ENCODE measurements around the gene CASS4. TPM values are rescaled to one million over a fixed set of nuclear protein-coding genes. Genes with fewer than 3 reads are reported as not detected.
"Not testable (repeated sequence)": the region's sequence is repeated elsewhere in the genome, so short reads cannot be mapped to it uniquely, and the experiment has no call there.

CASS4 gene
- total RNA-seq, 1 donor: under 0.01 TPM

DNA sequence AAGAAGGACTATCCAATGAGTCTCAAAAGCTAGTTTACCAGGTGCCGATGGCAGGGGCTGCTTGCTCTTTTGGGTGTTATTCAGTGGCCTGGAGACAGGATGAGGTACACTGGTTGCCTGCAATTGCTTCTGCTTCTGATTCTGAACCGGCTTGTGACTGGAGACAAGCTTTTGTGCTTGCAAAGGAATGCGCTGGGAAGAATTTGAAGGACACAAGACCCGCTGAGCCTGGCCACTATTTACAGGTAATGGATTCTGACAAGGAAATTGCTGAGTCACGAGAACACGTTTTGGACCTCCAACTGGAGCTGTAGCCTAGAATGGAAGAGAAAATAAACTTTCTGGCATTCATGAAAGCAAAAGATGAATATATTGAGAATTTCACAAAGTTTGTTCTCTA, 25.8 kb upstream of the CASS4 start:
- H4K20me1 ChIP-seq (ENCODE audit: insufficient read depth, low read length): no peaks in the 10 kb centered on the region

DNA sequence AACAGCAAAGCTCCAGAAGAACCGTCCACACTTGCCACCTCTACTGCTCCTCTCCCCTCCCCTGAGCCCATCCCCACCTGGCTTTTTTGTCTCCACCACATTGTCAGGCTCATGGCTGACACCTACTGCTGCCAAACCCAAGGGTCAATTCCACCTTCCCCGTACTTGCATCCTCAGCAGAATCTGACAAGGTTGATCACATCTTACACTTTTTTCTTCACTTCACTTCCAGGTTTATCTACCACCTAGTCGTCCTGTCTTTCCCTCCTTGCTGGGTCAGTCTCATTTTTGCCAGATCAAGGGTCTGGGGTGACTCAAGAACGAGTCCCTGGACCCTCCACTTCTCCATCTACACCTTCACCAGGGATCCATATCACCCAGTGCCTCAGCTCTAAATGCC, 23.2 kb upstream of the CASS4 start:
- no peaks in the 10 kb centered on the region for H3K27me3 ChIP-seq (ENCODE audit: insufficient read depth, low read length)
- H3K4me1 ChIP-seq (ENCODE audit: insufficient read depth, low read length): peaks cover 27% of the 10 kb centered on the region
- no peak overlapping the region for H3K4me2 ChIP-seq (ENCODE audit: insufficient read depth, low read length)
- no peaks in the 10 kb centered on the region for H3K9me3 ChIP-seq (ENCODE audit: low read depth, low read length)
- H3K79me2 ChIP-seq (ENCODE audit: insufficient read depth, low read length): peaks cover 84% of the 10 kb centered on the region
- no peaks in the 10 kb centered on the region for H4K20me1 ChIP-seq (ENCODE audit: insufficient read depth, low read length)
- DNase-seq (ENCODE audit: insufficient read length, low spot score, missing footprints): no peak
- no peak overlapping the region for H3K4me3 ChIP-seq (ENCODE audit: insufficient read depth, low read length)
- H2AFZ ChIP-seq (ENCODE audit: low read length): no peak overlapping the region
- TF ChIP-seq, protein P1, sequence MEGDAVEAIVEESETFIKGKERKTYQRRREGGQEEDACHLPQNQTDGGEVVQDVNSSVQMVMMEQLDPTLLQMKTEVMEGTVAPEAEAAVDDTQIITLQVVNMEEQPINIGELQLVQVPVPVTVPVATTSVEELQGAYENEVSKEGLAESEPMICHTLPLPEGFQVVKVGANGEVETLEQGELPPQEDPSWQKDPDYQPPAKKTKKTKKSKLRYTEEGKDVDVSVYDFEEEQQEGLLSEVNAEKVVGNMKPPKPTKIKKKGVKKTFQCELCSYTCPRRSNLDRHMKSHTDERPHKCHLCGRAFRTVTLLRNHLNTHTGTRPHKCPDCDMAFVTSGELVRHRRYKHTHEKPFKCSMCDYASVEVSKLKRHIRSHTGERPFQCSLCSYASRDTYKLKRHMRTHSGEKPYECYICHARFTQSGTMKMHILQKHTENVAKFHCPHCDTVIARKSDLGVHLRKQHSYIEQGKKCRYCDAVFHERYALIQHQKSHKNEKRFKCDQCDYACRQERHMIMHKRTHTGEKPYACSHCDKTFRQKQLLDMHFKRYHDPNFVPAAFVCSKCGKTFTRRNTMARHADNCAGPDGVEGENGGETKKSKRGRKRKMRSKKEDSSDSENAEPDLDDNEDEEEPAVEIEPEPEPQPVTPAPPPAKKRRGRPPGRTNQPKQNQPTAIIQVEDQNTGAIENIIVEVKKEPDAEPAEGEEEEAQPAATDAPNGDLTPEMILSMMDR (IDR thresholded peaks at IDR 0.05; ENCODE audit: extremely low read depth, low read depth, low read length): no peak
- H3K36me3 ChIP-seq (ENCODE audit: insufficient read depth, low read length): peaks cover 40% of the 10 kb centered on the region
- H3K27ac ChIP-seq (ENCODE audit: low read depth, low read length): no peak overlapping the region

More for the DNA sequence above, 25.8 kb upstream of the CASS4 start:
- peaks cover 40% of the 10 kb centered on the region for H3K36me3 ChIP-seq (ENCODE audit: insufficient read depth, low read length)
- DNase-seq (ENCODE audit: insufficient read length, low spot score, missing footprints): no peak
- no peaks in the 10 kb centered on the region for H3K27me3 ChIP-seq (ENCODE audit: insufficient read depth, low read length)
- TF ChIP-seq, protein P1 (IDR thresholded peaks at IDR 0.05; ENCODE audit: extremely low read depth, low read depth, low read length): no peak
- H3K9me3 ChIP-seq (ENCODE audit: low read depth, low read length): no peaks in the 10 kb centered on the region
- peaks cover 84% of the 10 kb centered on the region for H3K79me2 ChIP-seq (ENCODE audit: insufficient read depth, low read length)
- H3K4me3 ChIP-seq (ENCODE audit: insufficient read depth, low read length): no peak overlapping the region
- no peak overlapping the region for H3K27ac ChIP-seq (ENCODE audit: low read depth, low read length)
- H3K4me2 ChIP-seq (ENCODE audit: insufficient read depth, low read length): no peak overlapping the region
- no peak overlapping the region for H2AFZ ChIP-seq (ENCODE audit: low read length)
- H3K4me1 ChIP-seq (ENCODE audit: insufficient read depth, low read length): peaks cover 30% of the 10 kb centered on the region

DNA sequence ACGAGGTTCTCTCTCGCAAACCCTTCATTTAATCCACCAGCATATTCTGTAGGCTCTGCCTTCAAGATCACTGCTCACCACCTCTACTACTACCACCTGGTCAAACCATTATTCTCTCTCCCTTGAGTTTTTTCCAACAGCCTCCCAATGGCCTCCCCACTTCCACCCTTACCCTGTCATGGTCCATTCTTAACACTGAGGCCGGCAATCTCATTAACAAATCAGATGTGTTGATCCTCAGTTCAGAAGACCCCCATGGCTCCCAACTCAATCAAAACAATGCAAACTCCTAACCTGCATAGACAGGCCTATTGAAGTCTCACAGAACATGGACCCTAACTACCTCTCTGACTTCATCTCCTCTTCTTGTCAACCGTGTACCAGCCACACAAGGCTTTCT, 22.3 kb upstream of the CASS4 start:
- H3K9me3 ChIP-seq (ENCODE audit: low read depth, low read length): no peaks in the 10 kb centered on the region
- no peak for DNase-seq (ENCODE audit: insufficient read length, low spot score, missing footprints)
- H3K36me3 ChIP-seq (ENCODE audit: insufficient read depth, low read length): peaks cover 33% of the 10 kb centered on the region
- peaks cover 22% of the 10 kb centered on the region for H3K4me1 ChIP-seq (ENCODE audit: insufficient read depth, low read length)
- no peaks in the 10 kb centered on the region for H3K27me3 ChIP-seq (ENCODE audit: insufficient read depth, low read length)
- H3K79me2 ChIP-seq (ENCODE audit: insufficient read depth, low read length): peaks cover 83% of the 10 kb centered on the region
- no peaks in the 10 kb centered on the region for H4K20me1 ChIP-seq (ENCODE audit: insufficient read depth, low read length)
- no peak overlapping the region for H3K4me3 ChIP-seq (ENCODE audit: insufficient read depth, low read length)
- H3K4me2 ChIP-seq (ENCODE audit: insufficient read depth, low read length): no peak overlapping the region
- H2AFZ ChIP-seq (ENCODE audit: low read length): no peak overlapping the region
- H3K27ac ChIP-seq (ENCODE audit: low read depth, low read length): no peak overlapping the region
- TF ChIP-seq, protein P1 (IDR thresholded peaks at IDR 0.05; ENCODE audit: extremely low read depth, low read depth, low read length): no peak

DNA sequence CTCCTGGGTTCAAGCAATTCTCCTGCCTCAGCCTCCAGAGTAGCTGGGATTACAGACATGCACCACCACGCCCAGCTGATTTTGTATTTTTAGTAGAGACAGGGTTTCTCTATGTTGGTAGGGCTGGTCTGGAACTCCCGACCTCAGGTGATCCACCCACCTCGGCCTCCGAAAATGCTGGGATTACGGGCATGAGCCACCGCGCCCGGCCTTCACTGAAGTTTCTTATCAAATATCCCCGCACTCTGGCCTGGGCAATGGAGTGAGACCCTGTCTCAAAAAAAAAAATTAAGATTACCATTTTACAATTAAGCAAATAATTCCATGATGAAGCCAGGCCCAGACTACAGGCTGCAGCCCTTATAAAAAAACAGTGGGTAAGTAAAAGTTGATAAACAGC, 21.7 kb upstream of the CASS4 start:
- Histone ChIP-seq H3K4me2 (ENCODE audit: insufficient read depth, low read length) (peak overlapping the region; percentile 92), H3K79me2 (ENCODE audit: insufficient read depth, low read length) (peaks cover 84% of the 10 kb centered on the region), H3K36me3 (ENCODE audit: insufficient read depth, low read length) (peaks cover 32% of the 10 kb centered on the region), H3K4me3 (ENCODE audit: insufficient read depth, low read length) (peak overlapping the region; percentile 95), H3K27ac (ENCODE audit: low read depth, low read length) (peak overlapping the region; percentile 79), H3K4me1 (ENCODE audit: insufficient read depth, low read length) (peaks cover 18% of the 10 kb centered on the region)
- H2AFZ ChIP-seq (ENCODE audit: low read length); H3K9me3 ChIP-seq (ENCODE audit: low read depth, low read length); H4K20me1 ChIP-seq (ENCODE audit: insufficient read depth, low read length); DNase-seq (ENCODE audit: insufficient read length, low spot score, missing footprints); H3K27me3 ChIP-seq (ENCODE audit: insufficient read depth, low read length): not testable (repeated sequence)
